Activated T-cell treated with anti-CD3 and anti-CD28 coated beads for 48 hours (primary cell): ENCODE measurements around the gene TRAPPC3.
A peak's percentile ranks its signal among the peaks of the same experiment; 100 is the strongest.

Experiments
- DNase-seq: peaks from one replicate; pipeline ENCODE4 v3.0.0-alpha.2; 2020; ENCODE audit warnings: low read depth

Gene TRAPPC3

GRCh38 chr1:36098650-36099365 lies 50.5 kb downstream of the TRAPPC3 start:
- DNase-seq = no peak

GRCh38 chr1:36097693-36098585 lies 51.3 kb downstream of the TRAPPC3 start:
- DNase-seq = no peak

GRCh38 chr1:36096500-36097432 lies 52.5 kb downstream of the TRAPPC3 start:
- no peak for DNase-seq

GRCh38 chr1:36095760-36096405 lies 53.4 kb downstream of the TRAPPC3 start:
- DNase-seq = no peak

- DNase-seq = no peak
These were observed 54.6 kb downstream of the TRAPPC3 start for GRCh38 chr1:36094621-36095061.

GRCh38 chr1:36093929-36094328 lies 55.4 kb downstream of the TRAPPC3 start:
- DNase-seq = no peak

GRCh38 chr1:36093226-36093625 lies 56.1 kb downstream of the TRAPPC3 start:
- DNase-seq = no peak

- no peak for DNase-seq
These were observed 56.5 kb downstream of the TRAPPC3 start for GRCh38 chr1:36092798-36093185.

- DNase-seq = no peak
These were observed 57.0 kb downstream of the TRAPPC3 start for GRCh38 chr1:36092166-36092797.

- no peak for DNase-seq
These were observed 57.6 kb downstream of the TRAPPC3 start for GRCh38 chr1:36091698-36092097.

- DNase-seq = no peak
These were observed 58.1 kb downstream of the TRAPPC3 start for GRCh38 chr1:36091141-36091540.

GRCh38 chr1:36089393-36090121 lies 59.7 kb downstream of the TRAPPC3 start:
- DNase-seq = no peak

- DNase-seq = peak; percentile 91
These were observed 60.5 kb downstream of the TRAPPC3 start, which contains the start of gene ADPRS for GRCh38 chr1:36088577-36089392. Gene ADPRS (plus strand): TSS chr1:36088892. CDS start chr1:36088905, 13 bp downstream.

- DNase-seq = no peak
These were observed 61.1 kb downstream of the TRAPPC3 start for GRCh38 chr1:36088265-36088576.

GRCh38 chr1:36087233-36088123 lies 61.8 kb downstream of the TRAPPC3 start:
- DNase-seq = no peak
